NT2/D1 (cell line): ENCODE results near the gene KPNA6.

Experiments
- SUZ12 ChIP-seq: IDR thresholded peaks from 2 replicates; pipeline ENCODE4 v1.6.1; 2011; ENCODE audit not compliant: insufficient read length, insufficient read depth; ENCODE audit errors: extremely low read depth
- YY1 ChIP-seq: IDR thresholded peaks from 2 replicates; pipeline ENCODE4 v1.6.1; 2011; ENCODE audit not compliant: insufficient read length, insufficient read depth
- ZNF274 ChIP-seq: IDR thresholded peaks from 2 replicates; pipeline ENCODE4 v1.6.1; 2011; ENCODE audit warnings: mild to moderate bottlenecking, low read depth, low read length

- TF ChIP-seq SUZ12 (no peak), YY1 (no peak), ZNF274 (no peak)
These were observed 17.5 kb downstream of the KPNA6 start for GRCh38 chr1:32125313-32125712.
